Activated CD8-positive, alpha-beta T cell treated with anti-CD3 and anti-CD28 coated beads for 36 hours (primary cell): ENCODE results near the gene GRM8. TPM values are rescaled to one million over a fixed set of nuclear protein-coding genes. Genes with fewer than 3 reads are reported as not detected.

Source experiments
- ATAC-seq: fragments of 200-7000 bp; cut with Tn5 transposase; one replicate; pipeline ENCODE4 v1.10.0; 2021; ENCODE audit warnings: mild to moderate bottlenecking, moderate library complexity
- CTCF ChIA-PET: fragments of 350-600 bp; sonication (Branson Sonifier 250); formaldehyde crosslinking; loops from one replicate; lab custom pipeline; 2021; ENCODE audit warnings: antibody characterized with exemption; lab: Charles Lee
- POLR2A ChIA-PET: fragments of 350-600 bp; sonication (Branson Sonifier 250); formaldehyde crosslinking; loops from one replicate; lab custom pipeline; 2021; ENCODE audit warnings: antibody characterized with exemption; lab: Charles Lee
- DNase-seq: peaks from one replicate; pipeline ENCODE4 v3.0.0-alpha.2; 2020
- H3K27ac Mint-ChIP-seq: one replicate; pipeline ENCODE4 v1.8.0; 2021; ENCODE audit warnings: mild to moderate bottlenecking, mixed read lengths
- H3K27me3 Mint-ChIP-seq: one replicate; pipeline ENCODE4 v1.8.0; 2021; ENCODE audit warnings: mixed read lengths
- H3K36me3 Mint-ChIP-seq: one replicate; pipeline ENCODE4 v1.8.0; 2021; ENCODE audit warnings: low read depth, mixed read lengths
- H3K4me1 Mint-ChIP-seq: one replicate; pipeline ENCODE4 v1.8.0; 2021; ENCODE audit warnings: low read depth, mixed read lengths
- H3K4me3 Mint-ChIP-seq: one replicate; pipeline ENCODE4 v1.8.0; 2021; ENCODE audit warnings: mild to moderate bottlenecking, moderate library complexity, mixed read lengths
- H3K9me3 Mint-ChIP-seq: one replicate; pipeline ENCODE4 v1.8.0; 2021; ENCODE audit warnings: mixed read lengths
- CTCF ChIP-seq: fragments of 200-600 bp; IDR thresholded peaks from one replicate; pipeline ENCODE4 v1.8.0; 2022; ENCODE audit warnings: antibody characterized with exemption, mild to moderate bottlenecking
- intact Hi-C: fragments of 100-400 bp; cut with micrococcal nuclease; formaldehyde crosslinking; loops from one replicate; pipeline ENCODE4 v1.10.0; 2022
- total RNA-seq, 2 experiments: library from RNA; stranded (reverse); gene quantifications; one replicate each; pipeline ENCODE4 v1.2.3, GENCODE V29; 2021

Gene GRM8
- total RNA-seq, 2 experiments from 2014 or later, result not detected

- Mint-ChIP-seq H3K4me3 (no peak overlapping the region), H3K36me3 (no peaks in the 10 kb centered on the region), H3K27me3 (no peaks in the 10 kb centered on the region), H3K27ac (no peak overlapping the region), H3K9me3 (no peaks in the 10 kb centered on the region), H3K4me1 (no peaks in the 10 kb centered on the region)
- POLR2A ChIA-PET, result no interaction called here
- ATAC-seq, result no peak
- intact Hi-C loops, result no loop called here
- TF ChIP-seq CTCF, result no peak
- CTCF ChIA-PET, result no interaction called here
- no peak for DNase-seq
These were observed 717.6 kb downstream of the GRM8 start for GRCh38 chr7:126535176-126535575.

GRCh38 chr7:126533715-126534114 lies 719.0 kb downstream of the GRM8 start:
- Mint-ChIP-seq H3K36me3 (no peaks in the 10 kb centered on the region), H3K27me3 (no peaks in the 10 kb centered on the region), H3K4me3 (no peak overlapping the region), H3K27ac (no peak overlapping the region), H3K9me3 (no peaks in the 10 kb centered on the region), H3K4me1 (no peaks in the 10 kb centered on the region)
- no peak for TF ChIP-seq CTCF
- POLR2A ChIA-PET, result no interaction called here
- DNase-seq (no peak), ATAC-seq (no peak)
- CTCF ChIA-PET, result no interaction called here
- intact Hi-C loops, result no loop called here

- POLR2A ChIA-PET, result no interaction called here
- no peaks in the 10 kb centered on the region for H3K4me1 Mint-ChIP-seq
- H3K27ac Mint-ChIP-seq, result no peak overlapping the region
- ATAC-seq (no peak), DNase-seq (no peak)
- no peak for TF ChIP-seq CTCF
- intact Hi-C loops, result no loop called here
- no peak overlapping the region for H3K4me3 Mint-ChIP-seq
- H3K36me3 Mint-ChIP-seq, result no peaks in the 10 kb centered on the region
- H3K27me3 Mint-ChIP-seq, result no peaks in the 10 kb centered on the region
- H3K9me3 Mint-ChIP-seq, result no peaks in the 10 kb centered on the region
- CTCF ChIA-PET, result no interaction called here
These were observed 722.9 kb downstream of the GRM8 start for GRCh38 chr7:126529833-126530232.

- H3K27ac Mint-ChIP-seq, result no peak overlapping the region
- H3K4me3 Mint-ChIP-seq, result no peak overlapping the region
- DNase-seq, result no peak
- H3K9me3 Mint-ChIP-seq, result no peaks in the 10 kb centered on the region
- ATAC-seq, result no peak
- intact Hi-C loops, result no loop called here
- ChIA-PET CTCF (no interaction called here), POLR2A (no interaction called here)
- no peaks in the 10 kb centered on the region for H3K36me3 Mint-ChIP-seq
- no peak for TF ChIP-seq CTCF
- H3K27me3 Mint-ChIP-seq, result no peaks in the 10 kb centered on the region
- no peaks in the 10 kb centered on the region for H3K4me1 Mint-ChIP-seq
These were observed 723.5 kb downstream of the GRM8 start for GRCh38 chr7:126529254-126529653.

- Mint-ChIP-seq H3K4me1 (no peaks in the 10 kb centered on the region), H3K9me3 (no peaks in the 10 kb centered on the region), H3K36me3 (no peaks in the 10 kb centered on the region), H3K27me3 (no peaks in the 10 kb centered on the region), H3K27ac (no peak overlapping the region), H3K4me3 (no peak overlapping the region)
- DNase-seq, result no peak
- TF ChIP-seq CTCF, result no peak
- ChIA-PET POLR2A (no interaction called here), CTCF (no interaction called here)
- ATAC-seq, result no peak
- intact Hi-C loops, result no loop called here
These were observed 726.8 kb downstream of the GRM8 start for GRCh38 chr7:126525906-126526305.
